HG03520 (cell line): ENCODE data around the gene ZFHX2.

Experiments used
- ATAC-seq: cut with Tn5 transposase; IDR thresholded peaks from one replicate; pipeline ENCODE4 v1.9.1; 2021; ENCODE audit warnings: mild to moderate bottlenecking, moderate library complexity; ENCODE audit not compliant: unreplicated experiment

ZFHX2 gene

DNA sequence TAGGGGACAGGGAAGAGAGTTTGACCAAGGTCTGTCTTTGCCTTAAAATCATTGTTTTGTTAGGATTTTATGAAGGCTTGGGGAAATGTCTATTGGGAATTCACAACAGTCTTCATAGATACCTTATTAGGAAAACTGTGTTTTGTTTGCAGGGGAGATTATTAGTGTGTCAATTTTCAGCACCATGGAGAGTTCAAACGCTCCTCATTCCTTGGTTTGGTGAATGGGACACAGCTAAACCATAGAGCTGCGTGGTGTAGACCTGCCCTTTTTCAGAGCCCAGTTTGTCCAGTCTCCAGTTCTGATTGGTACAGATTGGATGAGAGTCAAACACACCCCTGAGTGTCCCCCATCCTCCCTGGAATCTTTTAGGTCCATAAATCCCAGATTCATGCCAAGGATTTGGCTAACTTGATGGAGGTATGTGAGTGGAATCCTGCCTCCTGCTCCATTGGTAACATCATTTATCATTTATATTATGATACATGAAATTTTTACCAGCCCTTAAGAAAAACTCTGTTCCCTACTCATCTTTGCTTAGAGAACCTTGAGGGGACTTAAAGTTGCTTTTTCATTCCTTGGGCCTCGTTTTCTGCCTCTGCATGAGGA is 70.1 kb downstream of the ZFHX2 start:
- no peak for ATAC-seq

DNA sequence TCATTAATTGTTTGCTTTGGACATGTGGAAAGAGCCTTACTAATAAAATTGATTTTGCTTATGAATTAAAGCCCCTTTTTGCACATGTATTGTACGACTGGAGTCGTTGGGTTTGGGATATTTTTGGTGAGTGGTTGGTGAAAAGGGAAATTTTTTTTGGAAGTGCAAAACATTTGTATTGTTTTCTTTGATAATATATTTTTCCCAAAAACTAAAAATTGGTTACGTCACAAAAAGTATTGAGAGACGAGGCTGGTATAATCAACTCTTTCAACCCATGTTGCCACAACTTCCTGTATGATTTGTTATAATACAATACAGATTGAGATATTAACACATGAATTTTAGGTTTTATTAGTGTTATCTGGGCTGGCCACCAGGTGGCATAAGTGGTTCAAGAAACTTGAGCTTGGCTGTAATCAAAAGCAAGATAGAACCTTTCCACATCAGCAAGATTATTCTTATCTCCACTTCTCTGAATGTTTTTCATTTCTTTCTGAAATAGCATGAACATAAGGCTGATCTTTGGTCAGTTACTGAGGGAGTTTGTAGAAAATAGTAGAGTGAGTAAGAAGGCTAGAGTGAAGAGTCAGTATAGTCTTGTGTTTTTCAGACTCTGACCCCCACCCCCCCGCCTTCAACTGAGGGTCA is 73.3 kb downstream of the ZFHX2 start:
- ATAC-seq, result no peak

DNA sequence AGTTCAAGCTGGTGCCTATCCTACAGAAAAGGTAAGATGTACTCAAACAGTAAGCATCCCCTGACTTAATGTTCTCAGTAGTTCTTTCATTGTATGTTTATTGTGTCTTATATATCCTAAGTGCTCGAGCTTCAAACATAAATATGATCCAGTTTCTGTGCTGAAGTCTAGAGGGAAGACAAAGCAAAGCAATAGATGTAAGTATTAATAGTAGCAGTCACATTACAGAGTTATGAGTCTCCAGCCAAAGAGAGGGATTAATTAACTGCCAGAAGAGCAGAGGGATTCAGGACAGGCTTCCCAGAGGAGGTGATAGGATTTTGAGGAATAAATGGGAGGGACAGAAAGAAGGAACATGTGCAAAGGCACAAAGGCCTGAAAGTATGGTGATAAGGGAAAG is 80.6 kb downstream of the ZFHX2 start:
- ATAC-seq, result no peak
